SHP77 (cell line): Measurements from ENCODE around the gene HCN3.
"Not testable (repeated sequence)": the region's sequence is repeated elsewhere in the genome, so short reads cannot be mapped to it uniquely, and the experiment has no call there.

Experiments used
- DNase-seq, 2 experiments: peaks; one replicate each; lab custom pipeline; 2025; lab: John Stamatoyannopoulos, UW

Gene HCN3

GRCh38 chr1:155284476-155284875 lies 7.2 kb downstream of the HCN3 start:
- no peak for DNase-seq

GRCh38 chr1:155285063-155285462 lies 7.8 kb downstream of the HCN3 start:
- DNase-seq, result no peak

DNA sequence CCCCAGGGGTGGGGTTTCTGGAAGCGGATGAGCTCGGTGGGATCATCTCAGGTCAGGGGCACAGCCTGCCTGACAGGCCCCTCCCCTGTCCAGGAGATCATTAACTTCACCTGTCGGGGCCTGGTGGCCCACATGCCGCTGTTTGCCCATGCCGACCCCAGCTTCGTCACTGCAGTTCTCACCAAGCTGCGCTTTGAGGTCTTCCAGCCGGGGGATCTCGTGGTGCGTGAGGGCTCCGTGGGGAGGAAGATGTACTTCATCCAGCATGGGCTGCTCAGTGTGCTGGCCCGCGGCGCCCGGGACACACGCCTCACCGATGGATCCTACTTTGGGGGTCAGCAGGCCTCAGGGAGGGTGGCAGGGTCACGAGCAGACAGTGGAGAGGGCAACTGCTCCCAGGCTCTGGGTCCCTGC lies 8.4 kb downstream of the HCN3 start:
- no peak for DNase-seq

DNA sequence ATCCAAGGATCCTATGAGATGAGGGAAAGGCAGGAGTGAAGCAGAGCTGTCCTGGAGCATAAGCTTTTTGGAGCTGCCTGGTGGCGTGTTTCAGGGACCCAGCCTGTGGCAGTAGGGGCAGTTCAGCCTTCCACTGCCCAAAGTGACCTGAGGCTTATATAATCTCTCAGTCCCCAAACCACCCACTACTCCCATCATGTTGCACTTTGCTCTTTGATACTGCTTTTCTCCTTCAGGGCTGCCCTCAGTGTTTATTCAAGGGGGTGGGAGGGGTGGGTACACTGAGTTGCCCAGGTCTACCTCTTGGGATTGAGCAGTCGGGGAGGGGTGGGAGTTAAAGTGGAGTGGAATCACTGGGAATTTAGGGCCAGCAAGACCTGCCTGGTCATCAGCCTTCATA lies 9.3 kb downstream of the HCN3 start:
- DNase-seq, result no peak

DNA sequence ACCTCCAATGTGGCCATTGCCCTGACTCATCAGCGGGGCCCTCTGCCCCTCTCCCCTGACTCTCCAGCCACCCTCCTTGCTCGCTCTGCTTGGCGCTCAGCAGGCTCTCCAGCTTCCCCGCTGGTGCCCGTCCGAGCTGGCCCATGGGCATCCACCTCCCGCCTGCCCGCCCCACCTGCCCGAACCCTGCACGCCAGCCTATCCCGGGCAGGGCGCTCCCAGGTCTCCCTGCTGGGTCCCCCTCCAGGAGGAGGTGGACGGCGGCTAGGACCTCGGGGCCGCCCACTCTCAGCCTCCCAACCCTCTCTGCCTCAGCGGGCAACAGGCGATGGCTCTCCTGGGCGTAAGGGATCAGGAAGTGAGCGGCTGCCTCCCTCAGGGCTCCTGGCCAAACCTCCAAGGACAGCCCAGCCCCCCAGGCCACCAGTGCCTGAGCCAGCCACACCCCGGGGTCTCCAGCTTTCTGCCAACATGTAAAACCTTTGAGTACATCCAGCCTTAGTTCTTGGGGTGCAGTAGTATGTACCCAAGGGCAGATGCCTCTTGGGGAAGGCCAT lies 10.8 kb downstream of the HCN3 start:
- DNase-seq, result no peak

- not testable (repeated sequence) for DNase-seq
Measured at GRCh38 chr1:155291006-155291405, 13.7 kb downstream of the HCN3 start.

GRCh38 chr1:155293086-155293749 lies 16.0 kb downstream of the HCN3 start:
- no peak for DNase-seq

DNA sequence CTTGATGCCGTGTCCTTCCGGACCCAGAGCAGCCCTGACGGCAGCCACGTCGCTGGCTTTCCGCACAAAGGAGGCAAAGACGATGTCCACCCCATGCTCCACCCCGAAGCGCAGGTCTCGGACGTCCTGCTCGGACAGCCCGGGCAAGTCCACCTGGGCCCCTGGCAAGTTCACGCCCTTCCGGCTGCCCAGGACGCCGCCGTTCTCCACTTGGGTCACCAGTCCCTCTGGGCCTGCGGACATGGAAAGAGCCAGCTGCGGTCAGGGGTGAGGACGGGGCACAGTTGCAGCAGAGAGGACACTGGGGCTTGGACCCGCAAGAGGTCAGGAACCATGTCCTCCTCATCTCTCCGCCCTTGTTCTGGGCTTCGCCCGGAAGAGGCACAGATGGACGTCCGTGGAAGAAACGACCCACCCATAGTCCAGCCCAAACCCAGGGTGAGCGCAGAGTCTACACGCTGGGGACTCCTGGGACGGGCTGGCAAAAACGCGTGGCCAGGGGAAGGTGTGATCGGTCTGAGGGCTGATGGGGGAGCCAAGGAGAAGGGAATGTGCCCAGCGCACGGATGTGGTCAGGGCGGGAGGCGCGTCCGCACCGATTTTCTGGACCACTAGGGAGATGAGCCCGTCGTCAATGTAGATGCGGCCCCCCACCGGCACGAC lies 17.4 kb downstream of the HCN3 start:
- DNase-seq, result no peak

DNA sequence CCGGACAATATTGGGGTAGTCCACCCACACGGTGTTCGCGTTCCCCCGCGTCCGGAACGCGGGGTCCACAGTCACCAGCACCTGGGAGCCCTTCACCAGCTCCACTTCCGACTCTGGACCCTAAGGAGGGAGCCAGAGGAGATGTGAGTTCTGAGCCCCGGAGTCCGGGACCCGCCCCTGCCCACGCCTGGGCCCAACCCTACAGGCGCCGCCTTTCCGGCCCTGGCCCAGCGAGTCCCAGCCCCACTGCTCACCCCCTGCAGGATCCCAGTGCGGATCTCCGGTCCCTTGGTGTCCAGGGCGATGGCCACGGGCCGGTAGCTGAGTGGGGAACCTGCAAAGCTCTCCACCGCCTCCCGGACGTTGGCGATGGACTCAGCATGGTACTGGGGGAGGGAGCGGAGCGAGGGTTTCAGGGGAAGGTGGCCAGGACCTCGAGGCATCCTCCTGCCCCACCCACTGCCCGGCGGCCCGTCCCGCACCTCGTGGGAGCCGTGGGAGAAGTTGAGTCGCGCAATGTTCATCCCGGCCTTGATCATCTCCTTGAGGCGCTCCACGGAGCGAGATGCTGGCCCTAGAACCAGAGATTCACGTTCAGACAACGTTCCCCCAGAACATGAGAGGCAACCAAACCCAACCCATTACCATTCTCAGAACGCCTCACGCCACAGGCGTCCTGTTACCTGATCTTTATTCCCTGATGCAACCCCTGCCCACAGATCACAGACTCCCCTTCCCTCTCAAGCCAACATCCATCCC lies 18.1 kb downstream of the HCN3 start:
- DNase-seq, result no peak

GRCh38 chr1:155295942-155296267 lies 18.6 kb downstream of the HCN3 start:
- DNase-seq, result no peak

- no peak for DNase-seq
Measured at GRCh38 chr1:155296661-155297060, 19.4 kb downstream of the HCN3 start.

- DNase-seq, result no peak
Measured at GRCh38 chr1:155297384-155297783, 20.1 kb downstream of the HCN3 start.

- DNase-seq, result no peak
Measured at GRCh38 chr1:155300024-155300423, 22.8 kb downstream of the HCN3 start.

- no peak for DNase-seq
Measured at GRCh38 chr1:155300553-155301329, 23.5 kb downstream of the HCN3 start.

DNA sequence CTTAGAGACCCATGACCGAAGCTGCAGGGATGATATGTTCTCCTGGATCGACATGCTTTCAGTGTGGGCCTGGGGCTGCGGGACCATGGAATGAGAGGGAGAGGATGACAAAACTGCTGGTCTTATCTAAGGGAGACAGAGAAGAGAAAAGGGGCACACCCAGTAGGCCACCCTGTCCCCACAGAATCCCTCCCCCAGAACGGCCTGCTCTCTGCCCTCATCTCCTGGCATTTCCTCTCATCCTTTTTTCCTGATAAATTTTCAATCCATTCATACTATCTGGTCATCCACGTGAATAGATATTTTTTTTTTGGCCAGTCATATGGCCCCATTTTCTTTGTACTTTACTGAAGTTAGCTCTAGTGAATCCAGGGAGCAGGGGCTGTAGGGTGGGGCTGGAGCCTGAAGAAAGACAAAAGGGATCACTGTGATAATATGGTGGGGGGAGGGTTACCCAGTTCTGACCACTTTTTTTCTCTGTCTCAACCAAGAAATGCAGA lies 24.1 kb downstream of the HCN3 start, which contains the start of gene PKLR:
PKLR (minus strand) TSS at position 97 of the 500 bp plus-strand sequence; CDS start at position 54, 43 bp downstream.
- no peak for DNase-seq

GRCh38 chr1:155304558-155305063 lies 27.3 kb downstream of the HCN3 start:
- no peak for DNase-seq

DNA sequence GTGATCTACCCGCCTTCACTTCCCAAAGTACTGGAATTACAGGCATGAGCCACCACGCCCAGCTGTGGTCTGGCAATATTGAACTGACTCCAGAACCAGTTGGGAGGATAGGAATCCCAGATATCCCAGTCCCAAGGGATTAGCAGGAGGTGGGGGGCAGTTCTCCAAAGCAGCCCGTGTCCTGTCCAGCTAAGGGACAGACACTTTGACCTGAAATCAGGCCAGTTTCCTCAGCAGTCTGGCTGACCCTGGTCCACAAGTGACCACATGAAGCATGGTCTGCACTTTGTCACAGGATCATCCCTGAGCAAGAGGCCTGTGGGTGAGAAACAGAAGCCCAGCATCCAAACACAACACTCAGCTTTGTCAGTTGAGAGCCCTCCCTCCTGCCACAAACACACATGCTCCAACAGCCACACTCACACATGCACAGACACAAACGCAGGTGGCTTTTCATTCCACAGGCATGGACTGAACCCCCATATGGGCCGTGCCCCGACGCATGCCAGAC lies 28.7 kb downstream of the HCN3 start:
- DNase-seq, result no peak

GRCh38 chr1:155307247-155307740 lies 30.0 kb downstream of the HCN3 start:
- peak; percentile 15 to 49 for DNase-seq

DNA sequence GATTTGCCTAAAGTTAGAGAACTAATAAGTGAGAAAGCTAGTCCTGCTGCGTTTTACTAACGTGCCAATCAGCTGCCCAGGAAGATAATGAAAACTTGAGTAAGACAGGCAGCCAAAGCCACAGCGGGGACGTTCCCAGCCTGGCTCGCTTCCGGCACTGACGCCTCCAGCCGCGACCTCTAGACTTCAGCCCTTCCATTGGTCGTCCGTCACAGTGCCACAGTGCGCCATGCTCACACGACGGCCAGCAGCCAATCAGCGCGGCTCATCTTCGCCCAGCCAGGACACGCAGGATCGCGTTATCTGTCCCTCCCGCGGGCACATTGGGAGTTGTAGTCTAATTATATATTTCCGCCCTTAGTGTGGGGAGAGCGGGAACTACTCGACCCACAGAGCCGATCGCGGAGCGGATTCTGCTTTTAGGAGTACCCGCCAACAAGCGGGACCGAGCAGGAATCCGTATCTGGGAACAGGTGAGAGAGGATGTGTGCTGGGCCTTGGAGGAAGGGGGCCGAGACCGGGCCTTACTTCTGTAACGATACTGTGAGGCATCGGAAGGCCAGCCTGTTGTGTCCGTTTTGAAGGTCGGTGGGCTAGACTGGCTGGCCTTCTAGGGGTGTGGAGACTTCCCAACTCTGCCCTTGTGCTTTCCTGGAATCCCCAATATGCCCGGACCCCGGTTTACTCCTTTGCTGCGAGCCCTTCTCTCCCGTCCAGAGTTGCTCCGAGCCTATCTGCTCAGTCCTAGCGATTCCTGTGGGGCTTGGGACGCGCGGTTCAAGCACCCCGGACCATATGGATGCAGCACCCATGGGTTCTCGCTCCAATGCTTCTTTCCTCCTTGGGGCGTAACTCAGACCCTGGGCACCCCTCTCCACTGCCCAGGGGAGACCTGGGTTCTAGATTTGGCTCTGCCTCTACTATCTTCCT lies 31.5 kb downstream of the HCN3 start, which contains the start of gene FDPS:
FDPS (plus strand) TSS at position 374 of the 930 bp plus-strand sequence. CDS start 924 bp downstream, outside the sequence.
- peak; percentile 100 for DNase-seq
